Chondrocyte (in vitro differentiated cells): Measurements from ENCODE around the gene ADAMTS7. TPM values are rescaled to one million over a fixed set of nuclear protein-coding genes. Genes with fewer than 3 reads are reported as not detected.
"Not testable (repeated sequence)": the region's sequence is repeated elsewhere in the genome, so short reads cannot be mapped to it uniquely, and the experiment has no call there.

Experiments
- DNase-seq: peaks from one replicate; pipeline ENCODE4 v3.0.0; 2021; ENCODE audit warnings: mixed read lengths, low spot score
- H3K27ac Mint-ChIP-seq: one replicate; pipeline ENCODE4 v1.8.0; 2021; ENCODE audit warnings: mild to moderate bottlenecking, moderate library complexity, mixed read lengths; ENCODE audit not compliant: unreplicated experiment
- H3K27me3 Mint-ChIP-seq: 2 replicates; pipeline ENCODE4 v1.8.0; 2021; ENCODE audit warnings: low read depth, mixed read lengths
- H3K36me3 Mint-ChIP-seq: 2 replicates; pipeline ENCODE4 v1.8.0; 2021; ENCODE audit warnings: low read depth, mixed read lengths
- H3K4me1 Mint-ChIP-seq: 2 replicates; pipeline ENCODE4 v1.8.0; 2021; ENCODE audit warnings: low read depth, mild to moderate bottlenecking, mixed read lengths
- H3K4me3 Mint-ChIP-seq: one replicate; pipeline ENCODE4 v1.8.0; 2021; ENCODE audit warnings: mild to moderate bottlenecking, moderate library complexity, mixed read lengths; ENCODE audit not compliant: unreplicated experiment
- H3K9me3 Mint-ChIP-seq: 2 replicates; pipeline ENCODE4 v1.8.0; 2021; ENCODE audit warnings: low read depth, mixed read lengths
- CTCF ChIP-seq: fragments of 200-600 bp; sonication (generic); IDR thresholded peaks from 2 replicates; pipeline ENCODE4 v1.5.0; 2021; ENCODE audit warnings: antibody characterized with exemption, mild to moderate bottlenecking, moderate library complexity
- total RNA-seq: library from RNA; stranded (reverse); gene quantifications from 3 replicates; pipeline ENCODE4 v1.2.1, GENCODE V29; 2021

Gene ADAMTS7
- total RNA-seq, 1 donor from 2014 or later = 111 TPM

DNA sequence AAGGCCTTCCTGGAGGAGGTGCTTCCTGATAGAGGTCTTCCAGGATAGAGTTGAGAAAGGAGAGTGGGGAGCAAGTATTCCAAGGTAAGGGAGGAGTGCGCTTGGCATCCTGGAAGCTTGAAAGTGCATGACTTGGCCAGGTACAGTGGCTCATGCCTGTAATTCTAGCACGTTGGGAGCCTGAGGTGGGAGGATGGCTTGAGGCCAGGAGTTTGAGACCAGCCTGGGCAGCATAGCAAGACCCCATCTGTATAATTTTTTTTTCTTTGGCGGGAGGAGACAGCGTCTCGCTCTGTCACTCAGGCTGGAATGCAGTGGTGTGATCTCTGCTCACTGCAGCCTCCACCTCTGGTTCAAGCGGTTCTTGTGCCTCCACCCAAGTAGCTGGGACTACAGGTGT lies 42.2 kb upstream of the ADAMTS7 start:
- Mint-ChIP-seq H3K4me1 (peaks cover 22% of the 10 kb centered on the region), H3K36me3 (peaks cover 5% of the 10 kb centered on the region), H3K4me3 (no peak overlapping the region), H3K27ac (no peak overlapping the region), H3K27me3 (no peaks in the 10 kb centered on the region), H3K9me3 (peaks cover 3% of the 10 kb centered on the region)
- DNase-seq = no peak
- TF ChIP-seq CTCF = no peak

GRCh38 chr15:78850941-78851755 lies 39.9 kb upstream of the ADAMTS7 start:
- no peak for TF ChIP-seq CTCF
- Mint-ChIP-seq H3K36me3 (peaks cover 6% of the 10 kb centered on the region), H3K4me1 (peaks cover 19% of the 10 kb centered on the region), H3K4me3 (no peak overlapping the region), H3K27me3 (no peaks in the 10 kb centered on the region), H3K27ac (no peak overlapping the region), H3K9me3 (peaks cover 3% of the 10 kb centered on the region)
- DNase-seq = no peak

DNA sequence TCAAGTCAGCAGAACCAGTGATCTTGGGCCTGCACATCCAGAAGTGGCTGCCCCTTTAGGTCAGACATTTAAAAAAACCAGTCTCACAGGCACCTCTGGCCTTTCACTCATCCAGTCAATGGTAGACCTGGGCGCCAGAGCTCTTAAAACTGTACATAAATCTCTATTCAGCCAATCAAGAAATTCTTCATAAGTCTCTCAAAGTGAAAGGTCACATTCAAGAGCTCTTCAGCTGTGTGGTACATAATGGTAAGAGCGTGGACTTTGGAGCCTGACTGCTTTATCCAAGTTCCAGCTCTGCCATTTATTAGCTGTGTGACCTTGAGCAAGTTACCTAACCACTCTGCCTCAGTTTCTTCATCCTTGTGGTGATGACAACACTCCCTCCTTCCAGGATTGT lies 39.1 kb upstream of the ADAMTS7 start:
- H3K27me3 Mint-ChIP-seq = no peaks in the 10 kb centered on the region

GRCh38 chr15:78847387-78847906 lies 36.2 kb upstream of the ADAMTS7 start:
- H3K4me1 Mint-ChIP-seq, H3K27ac Mint-ChIP-seq, H3K27me3 Mint-ChIP-seq, H3K36me3 Mint-ChIP-seq, DNase-seq, H3K4me3 Mint-ChIP-seq, H3K9me3 Mint-ChIP-seq: not testable (repeated sequence)

More for the DNA sequence above, 39.1 kb upstream of the ADAMTS7 start:
- Mint-ChIP-seq H3K27ac (no peak overlapping the region), H3K36me3 (peaks cover 6% of the 10 kb centered on the region), H3K9me3 (peaks cover 3% of the 10 kb centered on the region), H3K4me3 (no peak overlapping the region), H3K4me1 (peaks cover 12% of the 10 kb centered on the region)
- no peak for DNase-seq
- TF ChIP-seq CTCF = no peak

- H3K4me3 Mint-ChIP-seq, H3K36me3 Mint-ChIP-seq, DNase-seq, H3K27ac Mint-ChIP-seq, H3K9me3 Mint-ChIP-seq, H3K4me1 Mint-ChIP-seq, H3K27me3 Mint-ChIP-seq: not testable (repeated sequence)
These were observed 35.6 kb upstream of the ADAMTS7 start for GRCh38 chr15:78846906-78847305.

DNA sequence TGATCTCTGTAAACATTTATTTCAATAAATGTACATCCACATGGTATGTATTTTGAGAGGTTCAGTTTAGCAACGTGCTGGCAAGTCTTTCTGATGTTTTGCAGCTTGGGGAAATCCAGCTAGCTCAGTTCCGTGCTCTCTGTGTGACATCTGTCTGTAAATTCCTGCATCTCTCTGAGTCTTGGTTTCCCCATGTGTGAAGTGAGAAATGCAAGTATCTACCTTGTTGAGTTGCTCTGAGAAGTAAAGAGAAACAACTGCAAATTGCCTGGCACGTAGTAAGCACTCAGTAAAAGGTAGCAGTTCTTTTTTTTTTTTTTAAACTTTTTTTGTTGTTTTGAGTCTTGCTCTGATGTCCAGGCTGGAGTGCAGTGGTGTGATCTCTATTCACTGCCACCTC lies 31.3 kb upstream of the ADAMTS7 start:
- TF ChIP-seq CTCF = no peak
- Mint-ChIP-seq H3K9me3 (no peaks in the 10 kb centered on the region), H3K36me3 (no peaks in the 10 kb centered on the region), H3K4me3 (no peak overlapping the region), H3K27me3 (peaks cover 2% of the 10 kb centered on the region), H3K4me1 (peaks cover 25% of the 10 kb centered on the region), H3K27ac (no peak overlapping the region)
- DNase-seq = no peak
